Measurements from ENCODE around the gene AFAP1L1. TPM values are rescaled to one million over a fixed set of nuclear protein-coding genes. Genes with fewer than 3 reads are reported as not detected.

The AFAP1L1 gene
- polyA plus RNA-seq, 1 experiment = 1.3 TPM

DNA sequence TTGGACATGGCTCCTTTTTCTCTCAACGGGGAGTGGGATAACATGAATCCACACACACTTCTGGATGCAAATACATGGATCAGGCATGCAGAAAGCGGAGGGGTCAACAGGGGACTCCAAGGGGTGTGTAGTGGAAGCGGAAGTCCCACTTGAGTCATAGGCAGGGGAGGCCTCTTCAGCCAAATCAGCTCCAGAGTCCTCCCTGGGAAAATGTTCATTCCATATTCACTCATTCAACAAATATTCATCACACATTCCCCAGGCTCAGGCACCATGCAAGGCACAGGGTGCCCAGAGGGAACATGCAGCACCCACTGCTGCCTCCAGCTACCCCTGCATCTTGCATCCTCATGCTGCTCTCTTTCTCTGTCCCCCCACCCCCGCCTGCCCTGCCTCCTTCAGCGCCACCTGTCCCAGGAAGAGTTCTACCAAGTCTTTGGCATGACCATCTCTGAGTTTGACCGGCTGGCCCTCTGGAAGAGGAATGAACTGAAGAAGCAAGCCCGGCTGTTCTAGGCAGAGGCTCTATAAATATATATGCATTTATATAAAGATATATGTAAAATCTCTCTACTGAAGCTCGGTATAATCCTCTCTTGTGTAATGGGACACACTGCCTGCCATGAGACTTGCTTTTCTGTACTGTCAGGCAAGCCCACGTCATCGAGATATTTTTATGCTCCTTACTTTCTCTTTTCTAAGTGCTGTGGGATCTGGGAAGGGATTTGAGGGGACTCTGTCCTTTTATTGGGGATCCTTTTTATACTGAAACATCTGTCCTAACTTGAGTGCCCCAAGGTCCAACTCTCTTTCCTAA is 13.6 kb upstream of the AFAP1L1 start:
- Histone ChIP-seq H3K4me3 (ENCODE audit: low read depth, low read length) (no peak overlapping the region), H3K36me3 (ENCODE audit: control insufficient read depth, insufficient read depth, low read length) (no peaks in the 10 kb centered on the region), H3K27me3 (ENCODE audit: control insufficient read depth, insufficient read depth, low read length) (no peaks in the 10 kb centered on the region)
- no peak for TF ChIP-seq CTCF (IDR thresholded peaks at IDR 0.05; ENCODE audit: insufficient read depth, low read depth, low read length)
- CTCF ChIA-PET = interaction anchor here (0.9 to 1.1 kb wide), 4 partner anchors 10 to 176 kb away, joined by 3 to 4 read pairs (median 3); no protein-coding TSS in a partner anchor
- no peak for DNase-seq (ENCODE audit: low read depth)
- POLR2A ChIA-PET = interaction anchor here (0.6 kb wide), 1 partner anchor 7 kb away, joined by 3 read pairs; no protein-coding TSS in a partner anchor

- Histone ChIP-seq H3K4me3 (ENCODE audit: low read depth, low read length) (no peak overlapping the region), H3K27me3 (ENCODE audit: control insufficient read depth, insufficient read depth, low read length) (no peaks in the 10 kb centered on the region), H3K36me3 (ENCODE audit: control insufficient read depth, insufficient read depth, low read length) (no peaks in the 10 kb centered on the region)
- no peak for DNase-seq (ENCODE audit: low read depth)
- CTCF ChIA-PET = interaction anchor here (0.7 kb wide), 1 partner anchor 24 kb away, joined by 4 read pairs; no protein-coding TSS in a partner anchor
- POLR2A ChIA-PET = no interaction called here
- no peak for TF ChIP-seq CTCF (IDR thresholded peaks at IDR 0.05; ENCODE audit: insufficient read depth, low read depth, low read length)
Measured at GRCh38 chr5:149260761-149261160, 10.9 kb upstream of the AFAP1L1 start.

DNA sequence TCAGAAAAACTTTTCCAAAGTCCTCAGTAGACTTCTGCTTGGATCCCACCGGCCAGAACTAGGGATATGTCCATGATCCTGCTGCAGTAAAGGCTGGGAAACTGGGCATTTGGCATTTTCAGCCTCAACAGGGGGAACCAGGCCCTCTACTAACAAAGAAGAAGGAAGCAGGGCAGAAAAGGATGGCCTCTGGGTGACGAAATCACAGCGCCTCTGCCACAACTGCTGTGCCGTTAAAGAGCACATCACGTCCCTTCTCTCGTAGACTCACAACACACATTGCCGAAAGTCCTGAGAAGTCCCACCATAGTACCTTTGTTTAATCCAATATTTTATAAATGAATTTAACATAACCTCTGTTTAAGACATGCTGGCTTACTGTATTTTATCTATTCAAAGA is 10.4 kb upstream of the AFAP1L1 start:
- no peaks in the 10 kb centered on the region for H3K27me3 ChIP-seq (ENCODE audit: control insufficient read depth, insufficient read depth, low read length)
- DNase-seq (ENCODE audit: low read depth) = no peak
- H3K4me3 ChIP-seq (ENCODE audit: low read depth, low read length) = no peak overlapping the region
- TF ChIP-seq CTCF (IDR thresholded peaks at IDR 0.05; ENCODE audit: insufficient read depth, low read depth, low read length) = no peak
- POLR2A ChIA-PET = no interaction called here
- CTCF ChIA-PET = interaction anchor here (0.7 kb wide), 2 partner anchors 24 to 131 kb away, joined by 3 to 4 read pairs; no protein-coding TSS in a partner anchor
- no peaks in the 10 kb centered on the region for H3K36me3 ChIP-seq (ENCODE audit: control insufficient read depth, insufficient read depth, low read length)

DNA sequence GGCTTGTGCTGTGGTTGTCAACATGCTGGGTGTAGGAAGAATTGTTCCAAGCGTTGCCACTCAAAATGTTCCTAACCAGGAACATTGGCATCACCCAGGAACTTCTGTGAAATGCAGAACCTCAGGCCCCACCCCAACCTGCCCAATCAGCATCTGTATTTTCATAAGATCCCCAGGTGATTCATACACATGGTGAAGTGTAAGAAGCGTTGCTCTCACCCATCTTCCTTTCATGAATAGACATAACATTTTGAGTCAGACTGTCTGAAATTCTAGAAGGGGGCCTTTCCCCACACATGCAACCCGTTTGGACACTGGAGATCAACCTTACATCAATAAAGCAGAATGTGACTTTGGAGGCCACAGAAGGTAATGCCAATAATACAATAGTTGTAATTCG is 9.3 kb upstream of the AFAP1L1 start:
- no peaks in the 10 kb centered on the region for H3K27me3 ChIP-seq (ENCODE audit: control insufficient read depth, insufficient read depth, low read length)
- ChIA-PET POLR2A (no interaction called here), CTCF (no interaction called here)
- DNase-seq (ENCODE audit: low read depth) = no peak
- H3K36me3 ChIP-seq (ENCODE audit: control insufficient read depth, insufficient read depth, low read length) = no peaks in the 10 kb centered on the region
- no peak for TF ChIP-seq CTCF (IDR thresholded peaks at IDR 0.05; ENCODE audit: insufficient read depth, low read depth, low read length)
- no peak overlapping the region for H3K4me3 ChIP-seq (ENCODE audit: low read depth, low read length)

GRCh38 chr5:149264439-149265067 is 7.1 kb upstream of the AFAP1L1 start:
- DNase-seq (ENCODE audit: low read depth) = no peak
- Histone ChIP-seq H3K4me3 (ENCODE audit: low read depth, low read length) (no peak overlapping the region), H3K27me3 (ENCODE audit: control insufficient read depth, insufficient read depth, low read length) (no peaks in the 10 kb centered on the region), H3K36me3 (ENCODE audit: control insufficient read depth, insufficient read depth, low read length) (no peaks in the 10 kb centered on the region)
- ChIA-PET CTCF (interaction anchor here (0.7 to 3.1 kb wide), 22 partner anchors 9 to 531 kb away, joined by 3 to 13 read pairs (median 4); partner anchors contain the start of gene ABLIM3), POLR2A (no interaction called here)
- TF ChIP-seq CTCF (IDR thresholded peaks at IDR 0.05; ENCODE audit: insufficient read depth, low read depth, low read length) = peak; percentile 40
